Right lung (tissue), 5 donors: ENCODE data around the gene CCDC63. TPM values are rescaled to one million over a fixed set of nuclear protein-coding genes. Genes with fewer than 3 reads are reported as not detected.
A peak's percentile ranks its signal among the peaks of the same experiment; 100 is the strongest.
"Not testable (repeated sequence)": the region's sequence is repeated elsewhere in the genome, so short reads cannot be mapped to it uniquely, and the experiment has no call there.

Experiments
- DNase-seq, 2 donors: peaks; one replicate each; pipeline ENCODE4 v3.0.0-alpha.2; 2013
- polyA plus RNA-seq, 5 donors: library from polyadenylated mRNA; unstranded; fragments of 120-200 nt; gene quantifications; one replicate each; pipeline versions ENCODE4 v1.2.1 to v1.2.3, GENCODE V29; 2013; ENCODE audit warnings: inconsistent platforms in 1 of 5, low replicate concordance in 1 of 5; ENCODE audit not compliant: insufficient read length in 5 of 5, insufficient read depth in 1 of 5

Gene CCDC63
- polyA plus RNA-seq, 5 donors: 0.08 TPM; not detected in 4

DNA sequence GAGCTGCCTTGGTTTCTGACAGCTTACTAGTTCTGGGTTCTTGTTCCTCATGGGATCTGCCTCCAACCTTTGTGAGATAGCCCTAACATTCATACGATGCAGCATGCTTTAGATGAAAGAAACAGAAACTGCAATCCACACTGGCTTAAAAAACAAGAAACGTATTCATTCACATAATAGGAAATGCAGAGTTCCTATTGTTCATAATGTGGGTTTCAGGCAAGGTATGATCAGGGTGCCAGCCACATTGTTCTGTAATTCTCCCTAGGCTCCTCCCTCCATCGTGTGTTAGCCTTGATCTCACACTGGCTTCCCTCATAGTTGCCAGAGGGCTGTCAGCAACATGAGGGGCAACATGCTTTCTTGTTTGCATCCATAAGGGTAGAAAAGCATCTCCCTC, 2.7 kb upstream of the CCDC63 start:
- DNase-seq: no peak

GRCh38 chr12:110844551-110845338, 2.0 kb upstream of the CCDC63 start:
- DNase-seq: no peak

- no peak for DNase-seq
Measured at GRCh38 chr12:110845339-110845682, 1.5 kb upstream of the CCDC63 start.

DNA sequence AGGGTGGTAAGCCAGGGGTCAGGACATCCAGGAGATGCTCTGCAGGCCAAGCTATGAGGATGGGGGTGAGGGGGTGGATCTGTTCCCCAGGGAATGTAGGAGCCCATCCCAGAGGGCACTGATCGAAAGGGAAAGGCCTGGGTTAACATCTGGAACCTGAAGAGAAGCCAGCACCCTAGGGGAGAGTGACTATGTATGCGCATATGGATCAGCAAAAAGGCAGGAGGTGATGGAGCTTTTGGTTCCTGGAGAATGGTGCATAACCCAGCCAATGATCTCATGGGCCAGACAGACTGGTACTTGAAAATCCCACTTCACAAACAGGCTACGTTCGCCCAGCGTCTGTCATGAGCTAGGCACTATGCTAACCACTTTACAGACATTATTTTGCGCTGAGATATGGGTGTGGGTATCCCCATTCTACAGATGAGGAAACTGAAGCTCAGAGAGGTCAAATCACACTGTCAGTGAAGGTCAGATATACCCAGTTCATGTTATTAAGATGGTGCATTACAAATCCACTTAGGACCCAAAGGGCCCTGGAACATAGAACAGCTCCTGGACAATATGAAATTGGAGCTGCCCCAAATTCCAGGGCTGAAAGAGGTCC, 1.6 kb downstream of the CCDC63 start:
- no peak for DNase-seq

GRCh38 chr12:110849221-110849620, 2.4 kb downstream of the CCDC63 start:
- no peak for DNase-seq

DNA sequence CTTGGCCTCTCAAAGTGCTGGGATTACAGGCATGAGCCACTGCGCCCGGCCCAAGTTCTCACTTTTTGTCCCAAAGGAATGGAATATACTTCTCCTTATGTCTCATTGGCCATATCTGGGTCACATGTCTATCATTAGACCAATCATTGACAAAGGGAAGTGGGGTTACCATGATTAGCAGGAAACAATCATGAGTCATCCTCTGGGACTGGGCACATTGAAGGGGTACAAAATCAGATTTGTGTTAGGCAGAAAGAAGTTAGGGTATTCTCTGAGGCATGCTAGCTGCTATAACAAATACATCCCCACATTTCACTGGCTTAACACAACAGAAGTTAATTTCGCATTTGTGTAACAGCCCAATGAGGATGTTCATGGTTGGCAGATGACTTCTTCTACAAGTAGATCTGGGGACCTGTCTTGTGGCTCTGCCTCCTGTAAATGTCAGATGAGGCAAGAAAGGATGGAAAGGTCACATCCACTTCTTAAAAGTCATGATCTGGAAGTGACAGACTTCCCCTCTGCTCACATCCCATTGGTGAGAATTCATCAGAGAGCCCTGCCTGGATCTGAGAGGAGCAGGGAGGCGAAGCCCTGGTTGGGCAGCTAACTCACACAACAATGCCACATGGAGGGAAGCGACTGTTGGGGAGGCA, 3.1 kb downstream of the CCDC63 start:
- no peak for DNase-seq

DNA sequence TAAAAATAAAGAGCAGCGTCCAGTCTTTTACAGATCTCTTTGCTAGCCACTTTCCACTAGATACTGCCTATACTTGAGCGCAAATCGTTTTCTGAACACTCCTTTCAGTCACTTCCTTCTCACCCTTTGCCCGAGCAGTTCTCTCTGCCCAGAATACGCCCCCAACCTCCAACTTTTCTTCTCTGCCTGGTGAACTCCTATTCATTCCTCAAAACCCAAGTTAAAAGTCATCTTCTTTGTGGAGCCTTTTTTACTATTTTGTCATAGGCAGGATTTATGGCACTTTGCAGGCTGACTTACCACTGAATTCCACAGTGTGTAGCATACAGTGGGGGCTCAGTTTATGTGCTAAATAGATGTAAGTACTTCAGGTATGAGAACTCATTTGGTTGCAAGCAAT, 4.0 kb downstream of the CCDC63 start:
- no peak for DNase-seq

- peak; percentile 77 to 86 for DNase-seq
Measured at GRCh38 chr12:110853836-110854235, 7.0 kb downstream of the CCDC63 start.

DNA sequence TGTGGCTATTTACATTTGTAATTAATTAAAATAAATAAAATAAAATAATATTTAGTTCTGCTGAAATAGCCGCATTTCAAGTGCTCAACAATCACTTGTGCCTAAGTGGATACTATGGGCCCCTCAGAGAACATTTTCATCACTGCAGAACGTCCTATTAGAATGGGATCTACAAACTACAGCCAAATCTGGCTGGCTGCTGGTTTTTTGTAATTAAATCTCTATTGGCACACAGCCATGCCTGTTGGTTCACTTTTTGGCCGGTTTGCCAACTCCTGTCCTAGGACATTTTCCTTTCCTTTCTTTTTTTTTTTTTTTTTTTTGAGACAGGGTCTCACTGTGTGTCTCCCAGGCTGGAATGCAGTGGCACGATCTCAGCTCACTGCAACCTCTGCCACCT, 9.8 kb downstream of the CCDC63 start:
- DNase-seq: no peak

- no peak for DNase-seq
Measured at GRCh38 chr12:110857528-110857927, 10.7 kb downstream of the CCDC63 start.

- not testable (repeated sequence) for DNase-seq
Measured at GRCh38 chr12:110857954-110858353, 11.2 kb downstream of the CCDC63 start.

DNA sequence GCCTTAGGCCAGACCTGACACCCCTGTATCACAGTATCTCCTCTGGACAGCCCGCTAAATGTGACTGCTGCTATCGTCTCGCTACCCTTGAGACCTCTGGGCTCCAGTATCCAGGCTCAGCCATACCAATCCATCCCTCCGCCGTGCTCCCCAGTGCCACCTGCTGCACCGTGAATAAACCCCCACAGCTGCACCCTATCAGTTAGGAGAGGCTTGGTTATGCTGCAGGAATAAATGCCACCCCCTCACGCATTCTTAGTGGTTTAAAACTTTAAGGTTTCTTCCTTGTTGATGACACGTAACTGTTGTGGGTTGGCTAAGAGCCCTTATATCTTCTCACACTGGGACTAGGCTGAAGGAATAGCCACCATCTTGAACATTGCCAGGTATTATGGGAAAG, 12.1 kb downstream of the CCDC63 start:
- DNase-seq: no peak

DNA sequence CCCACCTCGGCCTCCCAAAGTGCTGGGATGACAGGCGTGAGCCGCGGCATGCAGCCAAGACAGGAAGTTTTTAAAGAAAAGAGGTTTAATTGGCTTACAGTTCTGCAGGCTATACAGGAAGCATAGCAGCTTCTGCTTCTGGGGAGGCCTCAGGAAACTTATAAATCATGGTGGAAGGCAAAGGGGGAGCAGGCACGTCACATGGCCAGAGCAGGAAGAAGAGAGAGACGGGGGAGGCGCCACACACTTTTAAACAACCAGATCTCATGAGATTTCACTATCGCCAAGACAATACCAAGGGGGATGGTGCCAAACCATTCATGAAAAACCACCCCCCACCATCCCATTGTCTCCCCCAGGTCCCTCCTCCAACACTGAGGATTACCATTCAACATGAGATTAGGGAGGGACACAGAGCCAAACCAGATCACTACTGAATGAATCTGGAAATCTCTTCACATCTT, 14.1 kb downstream of the CCDC63 start:
- DNase-seq: no peak

GRCh38 chr12:110861729-110862128, 14.9 kb downstream of the CCDC63 start:
- no peak for DNase-seq

- DNase-seq: no peak
Measured at GRCh38 chr12:110862329-110862728, 15.5 kb downstream of the CCDC63 start.

GRCh38 chr12:110863161-110863560, 16.4 kb downstream of the CCDC63 start:
- DNase-seq: no peak

- no peak for DNase-seq
Measured at GRCh38 chr12:110865521-110865920, 18.7 kb downstream of the CCDC63 start.

DNA sequence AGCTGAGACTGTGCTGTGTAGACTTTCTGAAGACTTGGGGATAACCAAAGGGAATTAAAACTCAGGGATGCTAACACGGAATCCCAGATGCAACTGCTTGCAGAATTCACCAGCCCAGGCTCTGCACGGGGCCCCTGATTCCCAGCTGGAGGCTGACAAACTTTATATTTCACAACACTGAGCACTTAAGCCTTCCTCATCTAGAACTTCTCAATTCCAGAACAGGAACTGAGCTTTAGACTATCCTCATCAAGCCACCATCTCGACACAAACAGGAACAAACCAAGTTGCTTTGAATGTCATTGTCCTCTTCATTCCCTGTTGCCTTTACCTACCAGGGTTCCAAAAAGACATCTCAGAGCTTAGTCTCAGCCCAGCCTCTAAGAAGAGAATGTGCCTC, 22.2 kb downstream of the CCDC63 start:
- no peak for DNase-seq

GRCh38 chr12:110869803-110870202, 23.0 kb downstream of the CCDC63 start:
- no peak for DNase-seq

- DNase-seq: no peak
Measured at GRCh38 chr12:110872100-110872499, 25.3 kb downstream of the CCDC63 start.

DNA sequence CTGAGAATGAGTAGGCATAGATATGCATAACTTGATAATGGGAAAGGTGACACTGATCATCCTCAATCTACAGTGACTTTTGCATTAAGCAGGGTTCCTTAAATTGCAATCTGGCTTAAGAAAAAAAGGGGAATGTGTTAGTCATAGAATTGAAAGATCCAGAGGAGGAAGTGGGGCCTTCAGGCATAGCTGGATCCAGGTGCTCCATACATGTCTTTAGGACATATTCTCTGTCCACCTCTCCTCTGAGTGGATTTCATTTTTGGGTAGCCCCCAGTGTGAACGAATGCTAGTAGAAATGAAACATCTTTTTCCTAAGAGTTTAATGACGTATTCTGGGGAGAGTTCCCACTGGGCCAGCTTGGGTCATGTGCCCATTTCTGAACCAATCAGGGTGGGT, 27.6 kb downstream of the CCDC63 start:
- no peak for DNase-seq

DNA sequence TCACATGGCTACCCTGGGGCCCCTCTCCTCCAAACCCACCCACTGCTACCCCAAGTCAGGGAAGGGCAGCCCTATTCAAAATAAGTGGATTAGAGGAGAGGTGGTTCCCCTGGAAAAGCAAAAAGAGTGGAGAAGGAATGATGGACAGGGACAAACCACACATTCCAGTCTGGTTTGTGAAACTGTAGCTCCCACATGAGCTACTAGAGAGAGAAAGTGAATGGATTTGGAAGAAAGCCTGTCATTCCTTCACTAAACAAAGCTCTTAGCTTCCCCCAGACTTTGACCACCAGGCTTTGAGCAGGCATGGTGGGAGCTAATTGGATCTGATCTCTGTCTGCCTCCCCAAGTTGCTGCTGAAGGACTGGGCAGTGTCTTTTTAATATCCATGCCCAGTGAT, 28.0 kb downstream of the CCDC63 start:
- DNase-seq: no peak

- no peak for DNase-seq
Measured at GRCh38 chr12:110880651-110881050, 33.9 kb downstream of the CCDC63 start.
